HEK293T (cell line): ENCODE data around the gene LRPAP1.
"Not testable (repeated sequence)": the region's sequence is repeated elsewhere in the genome, so short reads cannot be mapped to it uniquely, and the experiment has no call there.

Source experiments
- CTCF ChIA-PET: fragments of 350-600 bp; formaldehyde crosslinking; extraction: SDS; loops from one replicate; lab custom pipeline; 2021; ENCODE audit warnings: antibody characterized with exemption, inconsistent platforms; lab: Yijun Ruan, JAX
- POLR2A ChIA-PET: fragments of 350-600 bp; formaldehyde crosslinking; extraction: SDS; loops from one replicate; lab custom pipeline; 2020; ENCODE audit warnings: antibody characterized with exemption, inconsistent platforms; lab: Yijun Ruan, JAX
- DNase-seq: peaks from one replicate; pipeline ENCODE4 v3.0.0; 2012; ENCODE audit warnings: mixed read lengths; ENCODE audit errors: extremely low spot score
- ARNT ChIP-seq: fragments of 450-650 bp; IDR thresholded peaks from 2 replicates; pipeline ENCODE4 v1.6.1; 2017; ENCODE audit warnings: mild to moderate bottlenecking
- BHLHE40 ChIP-seq: fragments of 450-650 bp; IDR thresholded peaks from 2 replicates; pipeline ENCODE4 v1.6.1; 2016; ENCODE audit warnings: mild to moderate bottlenecking, moderate library complexity, borderline replicate concordance
- CTBP1 ChIP-seq: fragments of 450-650 bp; IDR thresholded peaks from 2 replicates; pipeline ENCODE4 v1.6.1; 2016; ENCODE audit warnings: borderline replicate concordance
- ELF4 ChIP-seq: fragments of 450-650 bp; IDR thresholded peaks from 2 replicates; pipeline ENCODE4 v1.6.1; 2017; ENCODE audit warnings: antibody characterized with exemption
- FOXA1 ChIP-seq: fragments of 450-650 bp; IDR thresholded peaks from 2 replicates; pipeline ENCODE4 v1.6.1; 2016; ENCODE audit warnings: mild to moderate bottlenecking
- FOXK2 ChIP-seq: fragments of 450-650 bp; IDR thresholded peaks from 2 replicates; pipeline ENCODE4 v1.6.1; 2016; ENCODE audit warnings: mild to moderate bottlenecking
- FOXM1 ChIP-seq: fragments of 450-650 bp; IDR thresholded peaks from 2 replicates; pipeline ENCODE4 v1.6.1; 2017; ENCODE audit warnings: mild to moderate bottlenecking, borderline replicate concordance
- HDGF ChIP-seq: fragments of 450-650 bp; IDR thresholded peaks from 2 replicates; pipeline ENCODE4 v1.6.1; 2017; ENCODE audit warnings: antibody characterized with exemption, borderline replicate concordance
- L3MBTL2 ChIP-seq: fragments of 450-650 bp; conservative IDR thresholded peaks from 2 replicates; pipeline ENCODE4 v1.6.1; 2016; ENCODE audit warnings: mild to moderate bottlenecking
- LEF1 ChIP-seq: fragments of 450-650 bp; IDR thresholded peaks from 2 replicates; pipeline ENCODE4 v1.6.1; 2017; ENCODE audit warnings: mild to moderate bottlenecking, borderline replicate concordance
- NFRKB ChIP-seq: fragments of 450-650 bp; IDR thresholded peaks from 2 replicates; pipeline ENCODE4 v1.6.1; 2016; ENCODE audit warnings: mild to moderate bottlenecking, moderate library complexity
- PKNOX1 ChIP-seq: fragments of 450-650 bp; IDR thresholded peaks from 2 replicates; pipeline ENCODE4 v1.6.1; 2016
- SP1 ChIP-seq: fragments of 450-650 bp; IDR thresholded peaks from 2 replicates; pipeline ENCODE4 v1.6.1; 2017
- SUZ12 ChIP-seq: fragments of 450-650 bp; IDR thresholded peaks from 2 replicates; pipeline ENCODE4 v1.6.1; 2016; ENCODE audit warnings: mild to moderate bottlenecking
- TARDBP ChIP-seq: fragments of 450-650 bp; IDR thresholded peaks from 2 replicates; pipeline ENCODE4 v1.6.1; 2016
- ZNF384 ChIP-seq: fragments of 450-650 bp; IDR thresholded peaks from 2 replicates; pipeline ENCODE4 v1.6.1; 2016

The LRPAP1 gene

GRCh38 chr4:3514221-3514780 is 17.9 kb downstream of the LRPAP1 start:
- no peak for DNase-seq
- ChIA-PET POLR2A (no interaction called here), CTCF (interaction anchor here (0.7 kb wide), 2 partner anchors 20 to 148 kb away, joined by 3 read pairs; no protein-coding TSS in a partner anchor)
- TF ChIP-seq LEF1 (no peak), SUZ12 (no peak), PKNOX1 (no peak), NFRKB (no peak), L3MBTL2 (no peak), FOXA1 (no peak)

- no peak for DNase-seq
- TF ChIP-seq TARDBP (no peak), ARNT (no peak), BHLHE40 (no peak), FOXK2 (no peak), SUZ12 (no peak), SP1 (no peak), NFRKB (no peak), CTBP1 (no peak), PKNOX1 (no peak), FOXA1 (no peak), LEF1 (no peak), ZNF384 (no peak), ELF4 (no peak), HDGF (no peak), FOXM1 (no peak), L3MBTL2 (no peak)
- ChIA-PET POLR2A (no interaction called here), CTCF (no interaction called here)
Observed at GRCh38 chr4:3513807-3514206, 18.4 kb downstream of the LRPAP1 start.

GRCh38 chr4:3512719-3513118 is 19.5 kb downstream of the LRPAP1 start:
- TF ChIP-seq BHLHE40 (no peak), PKNOX1 (no peak), TARDBP (no peak), FOXM1 (no peak), ARNT (no peak), NFRKB (no peak), L3MBTL2 (no peak), LEF1 (no peak), HDGF (no peak), FOXK2 (no peak), ZNF384 (no peak)
- no peak for DNase-seq
- POLR2A ChIA-PET, result no interaction called here
- CTCF ChIA-PET, result no interaction called here

GRCh38 chr4:3512279-3512678 is 19.9 kb downstream of the LRPAP1 start:
- ChIA-PET CTCF (no interaction called here), POLR2A (no interaction called here)
- no peak for TF ChIP-seq ZNF384
- no peak for TF ChIP-seq PKNOX1
- TF ChIP-seq LEF1, result no peak
- TF ChIP-seq CTBP1, result no peak
- TF ChIP-seq L3MBTL2, result no peak
- no peak for TF ChIP-seq FOXA1
- no peak for TF ChIP-seq ARNT
- no peak for TF ChIP-seq SP1
- no peak for TF ChIP-seq NFRKB
- no peak for TF ChIP-seq TARDBP
- TF ChIP-seq HDGF, result no peak
- TF ChIP-seq ELF4, result no peak
- TF ChIP-seq SUZ12, result no peak
- TF ChIP-seq FOXK2, result no peak
- no peak for TF ChIP-seq FOXM1
- TF ChIP-seq BHLHE40, result no peak
- no peak for DNase-seq

- POLR2A ChIA-PET, CTCF ChIA-PET, DNase-seq: not testable (repeated sequence)
Observed at GRCh38 chr4:3511601-3512000, 20.6 kb downstream of the LRPAP1 start.

- ChIA-PET POLR2A (no interaction called here), CTCF (no interaction called here)
- TF ChIP-seq FOXM1 (no peak), L3MBTL2 (no peak), FOXA1 (no peak), HDGF (no peak), TARDBP (no peak), BHLHE40 (no peak), SUZ12 (no peak), CTBP1 (no peak), PKNOX1 (no peak)
- DNase-seq, result no peak
Observed at GRCh38 chr4:3511187-3511586, 21.0 kb downstream of the LRPAP1 start.
